ENCODE data around the gene COPZ2. TPM values are rescaled to one million over a fixed set of nuclear protein-coding genes. Genes with fewer than 3 reads are reported as not detected.

COPZ2 gene
- total and polyA plus RNA-seq, 9 of the 15 experiments (the other 6 are each of a cell fraction or from before 2014, with no cell fraction given), result 0.22 to 0.49 TPM; not detected in 7

- TF ChIP-seq MTA1 (IDR thresholded peaks at IDR 0.05; ENCODE audit: borderline replicate concordance) (peak; percentile 49; the same call in 1 of the 2 replicates), MAFG (tag; conservative IDR thresholded peaks at IDR 0.05) (peak; percentile 70), NRF1 (conservative IDR thresholded peaks at IDR 0.05 in 1 of 2, IDR thresholded peaks at IDR 0.05 in 1 of 2) (0 out of 4 replicates have a peak, but pooled peaks of 1 of the 2 experiments have one; percentile 32), FOXA1 (IDR thresholded peaks at IDR 0.05; ENCODE audit: borderline replicate concordance) (no peak), HES1 (IDR thresholded peaks at IDR 0.05; ENCODE audit: low read depth) (0 out of 2 replicates have a peak, but pooled peaks have one; percentile 14), PTBP1 (IDR thresholded peaks at IDR 0.05; ENCODE audit: low read depth, low read length) (peak; percentile 100), ETV1 (tag; conservative IDR thresholded peaks at IDR 0.05; ENCODE audit: low read depth) (peak; percentile 55), ZFP30 (CRISPR knock-in tag; IDR thresholded peaks at IDR 0.05; ENCODE audit: borderline replicate concordance) (no peak), ARID1B (IDR thresholded peaks at IDR 0.05) (0 out of 2 replicates have a peak, but pooled peaks have one; percentile 21), ARNT (IDR thresholded peaks at IDR 0.05) (0 out of 4 replicates have a peak, but pooled peaks of 1 of the 2 experiments have one; percentile 49), PHB2 (IDR thresholded peaks at IDR 0.05; ENCODE audit: low read depth) (no peak), ATF1 (CRISPR knock-in tag; IDR thresholded peaks at IDR 0.05) (no peak), ATF1 (tag; IDR thresholded peaks at IDR 0.05) (0 out of 2 replicates have a peak, but pooled peaks have one; percentile 6), ZSCAN29 (IDR thresholded peaks at IDR 0.05) (peak; percentile 75), SMARCA4 (IDR thresholded peaks at IDR 0.05) (peak; percentile 28; the same call in 1 of the 2 replicates), TBP (optimal IDR thresholded peaks at IDR 0.05; ENCODE audit: low read depth, low read length) (peak; percentile 10), CREB5 (CRISPR knock-in tag; IDR thresholded peaks at IDR 0.05) (no peak), SMARCA5 (IDR thresholded peaks at IDR 0.05) (peak; percentile 99)
These were observed 22.9 kb downstream of the COPZ2 start (continued) for GRCh38 chr17:48014595-48015111.

All from K562 (cell line).